Esophagus muscularis mucosa (tissue), 4 donors: ENCODE data around the gene RALGAPB. TPM values are rescaled to one million over a fixed set of nuclear protein-coding genes. Genes with fewer than 3 reads are reported as not detected.

ENCODE experiments used
- DNase-seq: peaks from one replicate; pipeline ENCODE4 v3.0.0-alpha.2; 2017; ENCODE audit errors: extremely low spot score
- H3K27ac ChIP-seq, 4 donors: fragments of 200-600 bp; sonication (generic); replicated peaks in 1 of 4; 1 replicate in 3 of 4; 2 replicates in 1 of 4; pipeline ENCODE4 v1.5.1; 2016 to 2019; ENCODE audit warnings: mild to moderate bottlenecking in 1 of 4
- H3K27me3 ChIP-seq, 4 donors: fragments of 200-600 bp; sonication (generic); one replicate each; pipeline versions ENCODE4 v1.5.1 to v1.6.0; 2016 to 2019
- H3K36me3 ChIP-seq, 4 donors: fragments of 200-600 bp; sonication (generic); one replicate each; pipeline ENCODE4 v1.5.1; 2016 to 2019
- H3K4me1 ChIP-seq, 4 donors: fragments of 200-600 bp; sonication (generic); one replicate each; pipeline ENCODE4 v1.5.1; 2016 to 2019
- H3K4me3 ChIP-seq, 4 donors: fragments of 200-600 bp; sonication (generic); 1 replicate in 2 of 4; 2 replicates in 2 of 4; pipeline ENCODE4 v1.5.1; 2016 to 2019; ENCODE audit warnings: mild to moderate bottlenecking in 4 of 4, moderate library complexity in 1 of 4
- H3K9me3 ChIP-seq, 4 donors: fragments of 200-600 bp; sonication (generic); 1 replicate in 3 of 4; 2 replicates in 1 of 4; pipeline ENCODE4 v1.5.1; 2016 to 2019
- EP300 ChIP-seq: sonication (generic); formaldehyde crosslinking; IDR thresholded peaks from one replicate; pipeline ENCODE4 v1.6.1; 2017; ENCODE audit warnings: antibody characterized with exemption
- POLR2A ChIP-seq: fragments of 450-650 bp; IDR thresholded peaks from one replicate; pipeline ENCODE4 v1.6.1; 2017; ENCODE audit warnings: antibody characterized with exemption, moderate library complexity, mild to moderate bottlenecking, low read depth
- POLR2AphosphoS5 ChIP-seq, 2 donors: sonication (generic); formaldehyde crosslinking; IDR thresholded peaks; one replicate each; pipeline ENCODE4 v1.6.1; 2017; ENCODE audit warnings: antibody characterized with exemption in 2 of 2
- WGBS: methylation state at CpG from one replicate; pipeline ENCODE4 v1.1.5; 2018; 5-methylcytosine and 5-hydroxymethylcytosine counted together
- intact Hi-C: fragments of 100-400 bp; cut with DNase I; formaldehyde crosslinking; loops from one replicate; pipeline ENCODE4 v1.15.1; 2023
- total RNA-seq, 4 donors: library from RNA; depleted of rRNA; stranded (reverse); fragments of >200 nt; gene quantifications; one replicate each; pipeline versions ENCODE4 v1.1.0 to v1.2.1, GENCODE V29; 2016
- TF ChIP-seq, protein P1 (sequence below), 3 experiments: fragments of 200-600 bp in 2 of 3; fragments of 450-650 bp in 1 of 3; sonication (generic) in 2 of 3; IDR thresholded peaks; one replicate each; pipeline ENCODE4 v1.5.1; 2017 to 2019; ENCODE audit warnings: antibody characterized with exemption in 3 of 3, mild to moderate bottlenecking in 2 of 3, moderate library complexity in 1 of 3

RALGAPB gene
- total RNA-seq, 4 donors from 2014 or later = 31.5 to 37.4 (median 35.5) TPM

DNA sequence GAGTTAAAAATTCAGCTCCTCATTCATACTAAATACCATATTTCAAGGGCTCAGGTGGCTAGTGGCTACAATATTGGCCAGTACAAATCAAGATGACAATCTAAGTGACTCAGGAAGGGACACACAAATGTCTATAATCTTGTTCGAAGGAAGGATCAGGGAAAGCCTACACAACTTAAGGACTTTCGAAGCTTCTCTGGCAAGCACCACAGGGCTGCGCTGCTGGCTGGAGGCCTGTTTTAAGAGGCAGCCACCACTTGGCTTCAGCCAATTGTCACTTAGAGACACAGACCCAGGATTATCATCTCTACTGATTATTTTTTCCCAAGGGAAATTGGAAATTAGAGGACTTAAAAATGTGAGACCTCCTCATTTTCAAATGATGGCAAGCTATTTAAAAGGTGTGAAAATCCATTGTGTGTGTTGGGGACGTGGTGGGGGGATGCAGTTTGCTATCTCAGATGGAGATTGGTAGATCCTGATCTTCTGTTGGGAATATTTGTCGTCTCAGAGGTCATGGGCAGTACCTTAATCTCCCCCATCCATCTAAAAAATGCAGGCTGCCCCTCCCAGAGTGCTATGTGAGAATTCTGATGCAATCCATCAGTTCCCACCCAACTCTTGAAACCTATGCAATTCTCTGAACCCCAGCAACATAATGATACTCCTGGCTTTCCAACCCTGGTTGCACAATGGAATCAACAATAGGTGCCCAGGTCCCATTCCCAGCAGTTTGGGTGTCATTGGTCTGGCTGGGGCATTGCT is 140.3 kb downstream of the RALGAPB start:
- TF ChIP-seq POLR2A (no peak), POLR2AphosphoS5 (IDR thresholded peaks at IDR 0.05) (no peak), EP300 (no peak)
- TF ChIP-seq, protein P1, sequence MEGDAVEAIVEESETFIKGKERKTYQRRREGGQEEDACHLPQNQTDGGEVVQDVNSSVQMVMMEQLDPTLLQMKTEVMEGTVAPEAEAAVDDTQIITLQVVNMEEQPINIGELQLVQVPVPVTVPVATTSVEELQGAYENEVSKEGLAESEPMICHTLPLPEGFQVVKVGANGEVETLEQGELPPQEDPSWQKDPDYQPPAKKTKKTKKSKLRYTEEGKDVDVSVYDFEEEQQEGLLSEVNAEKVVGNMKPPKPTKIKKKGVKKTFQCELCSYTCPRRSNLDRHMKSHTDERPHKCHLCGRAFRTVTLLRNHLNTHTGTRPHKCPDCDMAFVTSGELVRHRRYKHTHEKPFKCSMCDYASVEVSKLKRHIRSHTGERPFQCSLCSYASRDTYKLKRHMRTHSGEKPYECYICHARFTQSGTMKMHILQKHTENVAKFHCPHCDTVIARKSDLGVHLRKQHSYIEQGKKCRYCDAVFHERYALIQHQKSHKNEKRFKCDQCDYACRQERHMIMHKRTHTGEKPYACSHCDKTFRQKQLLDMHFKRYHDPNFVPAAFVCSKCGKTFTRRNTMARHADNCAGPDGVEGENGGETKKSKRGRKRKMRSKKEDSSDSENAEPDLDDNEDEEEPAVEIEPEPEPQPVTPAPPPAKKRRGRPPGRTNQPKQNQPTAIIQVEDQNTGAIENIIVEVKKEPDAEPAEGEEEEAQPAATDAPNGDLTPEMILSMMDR (IDR thresholded peaks at IDR 0.05) = no peak
- H3K4me1 ChIP-seq = no peaks in the 10 kb centered on the region
- WGBS = 67% methylated on average over 5 of the region's 5 CpGs
- H3K36me3 ChIP-seq = no peaks in the 10 kb centered on the region
- no peak overlapping the region for H3K27ac ChIP-seq
- intact Hi-C loops = no loop called here
- H3K9me3 ChIP-seq = no peaks in the 10 kb centered on the region
- DNase-seq = no peak
- peaks cover 0 to 57% (median 0%) of the 10 kb centered on the region in 4 donors for H3K27me3 ChIP-seq
- no peak overlapping the region for H3K4me3 ChIP-seq

- Histone ChIP-seq H3K36me3 (no peaks in the 10 kb centered on the region), H3K4me3 (no peak overlapping the region), H3K4me1 (no peaks in the 10 kb centered on the region), H3K27ac (no peak overlapping the region), H3K9me3 (no peaks in the 10 kb centered on the region), H3K27me3 (peaks cover 0 to 53% (median 0%) of the 10 kb centered on the region in 4 donors)
- WGBS = 89% methylated on average over 15 of the region's 15 CpGs
- TF ChIP-seq EP300 = no peak
- TF ChIP-seq, protein P1 (IDR thresholded peaks at IDR 0.05) = no peak
- no peak for TF ChIP-seq POLR2AphosphoS5 (IDR thresholded peaks at IDR 0.05)
- no peak for TF ChIP-seq POLR2A
- no peak for DNase-seq
- intact Hi-C loops = no loop called here
These were observed 142.6 kb downstream of the RALGAPB start for GRCh38 chr20:38615283-38615682.

DNA sequence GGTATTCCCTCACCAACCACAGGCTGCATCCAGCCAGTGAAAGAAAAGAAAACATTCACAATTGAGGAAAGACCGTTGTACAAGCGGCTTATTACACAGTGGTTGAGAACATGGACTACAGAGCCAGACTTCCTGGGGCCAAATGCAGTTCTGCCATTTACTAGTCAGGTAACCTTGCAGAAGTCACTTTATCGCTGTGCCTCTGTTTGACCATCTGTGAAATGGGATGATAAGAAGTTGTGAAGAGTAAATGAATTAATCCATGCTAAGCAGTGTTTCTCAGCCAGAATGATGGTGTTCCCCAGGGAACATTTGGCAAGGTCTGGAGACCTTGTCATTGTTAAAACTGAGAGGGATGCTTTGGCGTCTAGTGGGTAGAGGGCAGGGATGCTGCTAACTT is 143.8 kb downstream of the RALGAPB start:
- no peak for TF ChIP-seq EP300
- no peak for TF ChIP-seq POLR2AphosphoS5 (IDR thresholded peaks at IDR 0.05)
- TF ChIP-seq POLR2A = no peak
- TF ChIP-seq, protein P1 (IDR thresholded peaks at IDR 0.05) = no peak
- 79% methylated on average over 4 of the region's 4 CpGs for WGBS
- H3K4me3 ChIP-seq = no peak overlapping the region
- intact Hi-C loops = no loop called here
- H3K9me3 ChIP-seq = no peaks in the 10 kb centered on the region
- H3K27me3 ChIP-seq = peaks cover 0 to 53% (median 0%) of the 10 kb centered on the region in 4 donors
- H3K27ac ChIP-seq = no peak overlapping the region
- H3K36me3 ChIP-seq = no peaks in the 10 kb centered on the region
- no peaks in the 10 kb centered on the region for H3K4me1 ChIP-seq
- no peak for DNase-seq

GRCh38 chr20:38617011-38617829 is 144.6 kb downstream of the RALGAPB start:
- H3K36me3 ChIP-seq = no peaks in the 10 kb centered on the region
- peaks cover 0 to 53% (median 0%) of the 10 kb centered on the region in 4 donors for H3K27me3 ChIP-seq

More at GRCh38 chr20:38617011-38617829, 144.6 kb downstream of the RALGAPB start:
- Histone ChIP-seq H3K27ac (no peak overlapping the region), H3K9me3 (no peaks in the 10 kb centered on the region), H3K4me3 (no peak overlapping the region), H3K4me1 (no peaks in the 10 kb centered on the region)
- TF ChIP-seq, protein P1 (IDR thresholded peaks at IDR 0.05) = no peak
- no peak for TF ChIP-seq POLR2A
- no peak for TF ChIP-seq POLR2AphosphoS5 (IDR thresholded peaks at IDR 0.05)
- TF ChIP-seq EP300 = no peak
- WGBS = 73% methylated on average over 16 of the region's 16 CpGs
- intact Hi-C loops = no loop called here
- DNase-seq = no peak
